ENCODE data around the gene ASB10. TPM values are rescaled to one million over a fixed set of nuclear protein-coding genes. Genes with fewer than 3 reads are reported as not detected.

The ASB10 gene
- total and polyA plus RNA-seq, 2 of the 8 experiments (the other 6 are each of a cell fraction or from before 2014, with no cell fraction given) = not detected

DNA sequence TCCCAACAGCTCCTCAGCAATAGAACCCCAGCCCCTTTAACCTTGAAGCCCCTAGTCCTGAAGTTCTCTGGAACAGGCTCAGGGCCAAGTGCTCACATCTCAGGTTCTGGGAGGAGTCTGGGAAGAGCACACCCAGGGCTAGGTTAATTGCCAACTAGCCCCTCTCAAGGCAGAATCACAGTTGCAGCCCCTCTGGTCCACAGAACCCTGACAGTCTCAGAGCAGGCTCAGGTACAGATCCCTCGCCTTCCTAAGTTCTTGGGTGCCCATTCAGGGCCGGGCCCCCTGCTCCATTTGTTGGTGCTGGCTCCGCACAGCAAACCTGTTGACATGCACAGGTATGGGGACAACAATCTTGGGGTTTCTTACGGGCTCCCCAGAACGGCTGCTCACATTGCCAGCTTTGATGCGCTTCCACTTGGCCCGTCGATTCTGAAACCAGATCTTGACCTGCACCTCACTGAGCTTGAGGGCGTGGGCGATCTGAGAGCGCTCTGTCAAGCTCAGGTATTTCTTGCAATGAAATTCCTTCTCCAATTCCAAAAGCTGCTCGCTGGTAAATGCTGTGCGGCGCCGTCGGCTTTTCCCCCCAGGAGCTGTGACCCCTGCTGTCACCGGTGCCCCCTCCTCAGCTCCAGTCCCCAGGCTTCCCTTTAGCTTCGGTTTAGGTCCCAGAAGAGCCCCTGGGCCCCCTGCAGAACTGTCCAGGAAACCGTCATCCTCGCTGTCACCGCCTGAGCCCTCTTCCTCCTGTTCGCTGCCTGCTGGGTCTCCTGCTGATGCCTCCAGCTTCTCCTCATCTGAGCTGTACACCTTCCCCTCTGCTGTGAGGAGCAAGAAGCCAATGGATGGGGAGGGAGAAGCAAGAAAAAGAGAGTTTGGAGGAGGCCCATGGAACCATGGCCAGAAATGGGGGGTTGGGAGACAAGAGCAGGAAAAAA lies 38.5 kb downstream of the ASB10 start:
- FAIRE-seq (no peak), DNase-seq (ENCODE audit: low read depth in 1 of 2, low spot score in 2 of 2) (no peak)
- Histone ChIP-seq H3K36me3 (ENCODE audit: control insufficient read depth in 2 of 4, insufficient read depth in 4 of 4, low read length in 3 of 4) (no peaks in the 10 kb centered on the region; a peak in 1 of 8 replicates), H4K20me1 (replicated peaks in 1 of 2; ENCODE audit: control insufficient read depth in 1 of 2, insufficient read depth in 2 of 2, low read length in 2 of 2) (peaks cover 0 to 2% of the 10 kb centered on the region in 2 experiments), H4K91ac (replicated peaks; ENCODE audit: insufficient read length, low read length) (no peak overlapping the region), H3K27me3 (replicated peaks in 1 of 4; ENCODE audit: control insufficient read depth in 3 of 4, extremely low read depth in 1 of 4, insufficient read depth in 3 of 4, low read length in 3 of 4) (peaks cover 0 to 3% (median under 1%) of the 10 kb centered on the region in 4 experiments; a peak in 3 of 7 replicates), H2BK12ac (ENCODE audit: low read depth, low read length) (no peak overlapping the region), H3K14ac (ENCODE audit: insufficient read length) (no peak overlapping the region), H4K5ac (ENCODE audit: insufficient read length, low read depth, low read length) (no peak overlapping the region), H2AK5ac (ENCODE audit: low read depth, low read length) (no peak overlapping the region), H3K9ac (replicated peaks in 1 of 4; ENCODE audit: extremely low read depth in 1 of 4, low read depth in 3 of 4, low read length in 3 of 4) (no peak overlapping the region), H2BK5ac (ENCODE audit: low read depth, low read length) (no peak overlapping the region), H3K56ac (replicated peaks; ENCODE audit: insufficient read length, low read depth, low read length) (no peak overlapping the region), H3K23ac (ENCODE audit: insufficient read length) (no peak overlapping the region), H3K79me2 (ENCODE audit: control insufficient read depth in 1 of 2, insufficient read depth in 2 of 2, low read length in 2 of 2) (no peaks in the 10 kb centered on the region), H3K9me3 (ENCODE audit: insufficient read depth in 2 of 2, low read depth in 1 of 2, low read length in 1 of 2) (no peaks in the 10 kb centered on the region), H3K4me2 (ENCODE audit: insufficient read depth in 1 of 2, low read depth in 2 of 2, low read length in 2 of 2) (no peak overlapping the region), H3K18ac (ENCODE audit: extremely low read depth, low read length) (no peak overlapping the region), H4K8ac (ENCODE audit: extremely low read depth, insufficient read depth, low read length) (no peak overlapping the region), H2AFZ (ENCODE audit: low read length) (no peak overlapping the region), H2BK120ac (replicated peaks; ENCODE audit: low read depth, low read length) (no peak overlapping the region), H3K79me1 (ENCODE audit: low read depth, low read length) (no peaks in the 10 kb centered on the region), H3K4ac (replicated peaks; ENCODE audit: insufficient read length, low read depth, low read length) (no peak overlapping the region), H2BK15ac (ENCODE audit: low read length) (no peak overlapping the region), H3K4me1 (replicated peaks in 1 of 4; ENCODE audit: control insufficient read depth in 3 of 4, insufficient read depth in 4 of 4, low read length in 3 of 4) (0 out of 7 replicates have a peak, but pooled peaks cover 0 to 3% (median 0%) of the 10 kb centered on the region in 4 experiments), H3K23me2 (ENCODE audit: low read depth, low read length) (no peaks in the 10 kb centered on the region; the same call in 1 of the 2 replicates), H2BK20ac (ENCODE audit: low read length) (no peak overlapping the region), H3K27ac (ENCODE audit: low read depth, low read length) (no peak overlapping the region), H3K4me3 (ENCODE audit: extremely low read depth in 1 of 4, insufficient read depth in 2 of 4, low read depth in 3 of 4, low read length in 4 of 4) (no peak overlapping the region)
- WGBS, 2 experiments (ENCODE audit: extremely low coverage in 1 of 2, insufficient coverage in 1 of 2, insufficient read length in 1 of 2, insufficient replicate concordance in 2 of 2, low coverage in 1 of 2, low lambda C conversion rate in 2 of 2, missing lambda C conversion rate in 1 of 2) = 93% methylated on average over 22 of the region's 22 CpGs; no CpG with 5 or more reads in 1 of the 2 experiments
- ChIA-PET POLR2A (ENCODE audit: partially characterized antibody) (interaction anchor here (1.0 to 2.3 kb wide), 7 partner anchors 8 to 79 kb away, joined by 3 to 8 read pairs (median 5); partner anchors contain the start of gene ABCF2), CTCF (ENCODE audit: partially characterized antibody) (interaction anchor here (0.8 to 18.9 kb wide), 13 partner anchors 9 to 130 kb away, joined by 3 to 197 read pairs (median 6); partner anchors contain the start of gene GBX1)
- TF ChIP-seq BCL11A (IDR thresholded peaks at IDR 0.05; ENCODE audit: low read depth in 2 of 2, low read length in 2 of 2) (no peak), BACH1 (IDR thresholded peaks at IDR 0.05; ENCODE audit: low read length) (no peak), POLR2AphosphoS5 (IDR thresholded peaks at IDR 0.05; ENCODE audit: low read depth, low read length) (no peak), MAFK (IDR thresholded peaks at IDR 0.05; ENCODE audit: low read depth, low read length) (no peak), ATF3 (IDR thresholded peaks at IDR 0.05; ENCODE audit: insufficient read depth, low read depth, low read length) (no peak), FOSL1 (IDR thresholded peaks at IDR 0.05; ENCODE audit: insufficient read depth, low read depth, low read length) (no peak), GABPA (IDR thresholded peaks at IDR 0.05; ENCODE audit: borderline replicate concordance, insufficient read depth, low read length) (no peak), RNF2 (IDR thresholded peaks at IDR 0.05; ENCODE audit: borderline replicate concordance, low read depth, low read length, missing control alignments, poor library complexity, severe bottlenecking) (no peak), KDM4A (IDR thresholded peaks at IDR 0.05; ENCODE audit: low read depth, low read length, severe bottlenecking) (no peak), YY1 (IDR thresholded peaks at IDR 0.05; ENCODE audit: low read depth, low read length) (no peak)
